IPS-11a (cell line): ENCODE measurements around the gene PRRC1.

Experiments
- H3K4me3 ChIP-seq: one replicate; pipeline ENCODE4 v1.5.1; 2013; ENCODE audit warnings: low read depth, low read length, control low read depth

Gene PRRC1

GRCh38 chr5:127574852-127575679, 57.6 kb downstream of the PRRC1 start:
- no peak overlapping the region for H3K4me3 ChIP-seq

GRCh38 chr5:127577458-127577857, 60.0 kb downstream of the PRRC1 start:
- no peak overlapping the region for H3K4me3 ChIP-seq

- no peak overlapping the region for H3K4me3 ChIP-seq
Measured at GRCh38 chr5:127580731-127581130, 63.3 kb downstream of the PRRC1 start.

DNA sequence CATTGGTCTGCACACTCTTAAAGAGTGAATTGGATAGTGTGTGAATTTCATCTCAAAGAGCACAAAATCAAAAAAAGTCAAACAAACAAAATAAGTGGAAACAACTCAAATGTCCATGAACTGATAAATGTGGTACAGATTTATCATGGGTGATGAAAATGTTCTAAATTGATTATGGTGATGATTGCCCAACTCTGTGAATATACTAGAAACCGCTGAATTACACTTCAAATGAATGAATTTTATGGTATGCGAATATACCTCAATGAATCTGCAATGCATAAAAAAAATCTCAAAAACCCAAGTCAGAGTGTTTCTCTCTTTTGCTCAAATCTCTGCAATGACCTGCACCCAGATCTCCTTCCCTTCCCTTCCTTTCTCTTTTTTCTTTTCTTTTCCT, 64.0 kb downstream of the PRRC1 start:
- H3K4me3 ChIP-seq = no peak overlapping the region

- H3K4me3 ChIP-seq = no peak overlapping the region
Measured at GRCh38 chr5:127582773-127583370, 65.4 kb downstream of the PRRC1 start.

DNA sequence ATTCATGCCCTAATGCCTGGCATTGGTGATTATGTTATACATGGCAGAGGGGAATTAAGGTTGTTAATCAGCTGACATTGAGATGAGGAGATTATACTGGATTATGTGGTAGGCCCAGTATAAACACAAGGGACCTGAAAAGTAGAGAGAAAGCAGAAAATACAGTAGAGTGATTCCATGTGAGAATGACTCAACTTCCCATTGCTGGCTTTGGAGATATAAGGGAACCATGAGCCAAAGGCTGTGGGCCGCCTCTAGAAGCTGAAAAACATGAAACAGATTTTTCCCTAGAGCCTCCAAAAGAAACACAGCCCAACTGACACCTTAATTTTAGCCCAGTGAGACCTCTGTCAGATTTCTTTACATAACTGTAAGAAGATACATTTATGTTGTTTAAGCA, 66.4 kb downstream of the PRRC1 start:
- no peak overlapping the region for H3K4me3 ChIP-seq

DNA sequence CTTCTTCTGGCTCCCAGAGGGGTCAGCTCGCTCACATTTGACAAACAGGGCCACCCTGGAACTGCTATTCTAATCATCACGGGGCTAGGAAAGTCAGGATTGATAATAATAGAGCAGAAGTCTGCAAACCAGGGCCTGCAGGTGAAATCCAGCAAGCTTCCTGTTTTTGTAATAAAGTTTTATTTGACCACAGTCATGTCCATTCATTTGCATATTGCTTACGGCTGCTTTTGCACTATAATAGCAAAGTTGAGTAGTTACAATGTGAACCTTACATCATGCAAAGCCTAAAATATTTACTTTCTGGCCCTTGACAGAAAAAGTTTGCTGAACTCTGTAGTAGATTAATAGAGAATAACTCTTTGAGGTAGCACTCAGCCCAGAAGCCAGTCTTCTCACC, 68.2 kb downstream of the PRRC1 start:
- no peak overlapping the region for H3K4me3 ChIP-seq

- no peak overlapping the region for H3K4me3 ChIP-seq
Measured at GRCh38 chr5:127586066-127586770, 68.8 kb downstream of the PRRC1 start.

- H3K4me3 ChIP-seq = no peak overlapping the region
Measured at GRCh38 chr5:127586811-127587210, 69.4 kb downstream of the PRRC1 start.

DNA sequence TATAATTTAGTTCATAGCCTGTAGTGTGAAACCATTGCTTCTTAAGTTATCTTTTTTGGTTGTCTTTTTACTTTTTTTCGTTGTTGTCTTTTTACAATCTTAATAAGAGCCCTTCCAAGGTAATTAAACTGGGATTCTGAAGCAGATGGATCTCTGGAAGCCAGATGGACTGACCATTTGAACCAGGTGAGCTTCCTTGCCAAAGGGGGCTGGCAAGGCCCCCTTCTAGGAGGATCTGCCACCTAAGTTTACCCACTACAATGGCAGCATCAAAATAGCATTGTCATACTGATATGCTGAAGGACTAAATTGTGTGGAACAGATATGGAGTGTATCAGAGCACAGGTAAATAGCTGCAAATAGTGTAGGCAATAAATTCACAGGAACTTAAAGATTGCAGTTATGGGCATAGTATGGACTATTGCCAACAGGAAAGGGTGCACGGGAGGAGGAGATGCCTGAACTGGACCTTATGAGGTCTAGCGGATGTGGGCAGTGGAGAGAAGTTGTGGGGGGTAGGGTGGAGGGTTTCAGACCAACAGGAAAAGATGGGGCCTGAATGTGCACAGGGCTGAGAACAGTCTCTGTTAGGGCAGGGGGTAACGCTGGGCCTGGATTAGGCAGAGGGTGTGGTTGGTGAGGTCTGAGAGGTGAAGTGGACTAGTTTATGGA, 69.9 kb downstream of the PRRC1 start:
- H3K4me3 ChIP-seq = no peak overlapping the region

- no peak overlapping the region for H3K4me3 ChIP-seq
Measured at GRCh38 chr5:127588368-127588767, 70.9 kb downstream of the PRRC1 start.

- no peak overlapping the region for H3K4me3 ChIP-seq
Measured at GRCh38 chr5:127589309-127590030, 72.0 kb downstream of the PRRC1 start.

DNA sequence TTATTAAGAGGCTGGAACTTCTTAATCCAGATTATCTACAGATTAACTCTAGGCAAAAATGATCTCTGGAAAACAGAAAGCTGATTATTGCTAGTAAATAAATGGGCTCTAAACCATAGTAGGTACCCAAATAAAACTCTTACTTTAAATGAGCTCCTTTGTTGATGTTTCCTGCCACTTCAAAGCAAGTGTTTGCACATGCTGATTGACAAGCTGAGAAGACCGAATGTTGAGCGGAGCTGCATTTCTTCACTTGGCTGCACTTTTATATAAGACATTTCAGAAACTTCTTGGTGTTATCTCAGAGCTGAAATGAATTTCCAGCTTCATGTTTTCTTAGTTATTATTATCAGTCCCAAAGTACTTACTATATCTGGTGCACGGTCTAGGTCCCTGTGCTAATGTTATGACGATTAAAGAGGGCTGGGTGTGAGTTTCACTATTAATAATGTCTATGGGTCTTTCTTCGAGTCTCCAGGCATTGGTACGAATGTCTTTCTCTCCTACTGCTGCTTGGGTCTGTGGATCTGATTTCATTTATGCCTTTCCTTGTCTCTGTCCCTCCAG, 72.8 kb downstream of the PRRC1 start:
- no peak overlapping the region for H3K4me3 ChIP-seq

DNA sequence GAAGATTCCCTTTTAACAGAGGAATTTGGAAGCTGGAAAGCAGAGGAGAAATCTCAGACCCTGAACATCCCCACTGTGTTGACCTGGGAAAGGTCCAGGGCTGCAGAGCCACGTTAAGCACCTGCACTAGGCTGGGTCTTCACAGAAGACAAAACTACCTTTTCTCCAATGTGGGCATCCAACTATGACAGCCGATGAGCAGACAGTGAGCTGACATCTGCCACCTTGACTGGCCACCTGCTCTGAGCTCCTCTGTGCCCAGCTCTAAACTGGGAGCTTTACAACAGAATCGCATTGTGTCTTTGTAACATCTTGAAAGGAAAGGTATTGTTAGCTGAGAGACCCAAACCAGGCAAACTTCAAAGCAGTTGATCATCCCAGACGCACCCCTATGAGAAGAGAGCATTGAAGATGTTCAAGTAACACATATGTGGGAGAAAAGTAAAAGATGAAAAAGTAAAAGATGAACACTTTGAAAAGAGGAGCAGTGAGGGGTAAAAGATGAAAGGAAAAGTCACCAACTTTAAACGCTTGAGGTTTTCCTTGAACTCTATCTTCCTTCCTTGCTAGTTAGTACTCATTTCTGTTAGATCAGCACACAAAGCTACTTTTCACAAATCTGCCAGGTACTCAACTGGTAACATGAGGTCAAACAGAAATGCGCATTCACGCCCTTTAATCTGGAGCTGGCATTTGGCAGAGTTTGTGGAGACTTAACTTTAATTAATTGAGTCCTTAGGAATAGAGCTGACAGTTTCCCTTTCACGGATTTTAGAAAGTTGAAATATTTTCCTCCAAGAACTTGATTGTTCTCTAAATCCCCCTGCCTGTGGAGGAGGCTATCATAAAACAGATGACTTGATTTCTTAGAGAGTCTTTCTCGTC, 78.3 kb downstream of the PRRC1 start:
- H3K4me3 ChIP-seq = no peak overlapping the region

GRCh38 chr5:127596501-127596900, 79.1 kb downstream of the PRRC1 start:
- H3K4me3 ChIP-seq = no peak overlapping the region

DNA sequence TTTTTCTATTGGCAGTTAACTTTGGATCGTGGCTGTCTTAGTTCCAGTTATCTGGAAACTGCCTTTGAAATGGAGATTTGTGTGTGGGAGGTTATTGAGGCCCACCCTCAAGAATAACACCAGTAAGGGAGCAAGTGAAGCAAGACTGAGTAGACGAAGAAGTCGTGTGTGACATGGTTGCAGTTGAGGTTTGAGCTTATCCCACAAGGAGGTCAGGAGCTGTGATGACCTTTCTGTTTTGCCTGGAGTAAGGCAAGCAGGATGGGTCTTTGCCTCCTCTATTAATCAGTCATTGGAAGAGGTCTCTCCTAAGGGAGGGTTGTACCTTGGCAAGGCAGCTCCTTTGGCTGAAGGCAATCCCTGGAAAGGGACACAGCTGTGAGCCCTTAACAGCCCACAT, 81.9 kb downstream of the PRRC1 start:
- H3K4me3 ChIP-seq = no peak overlapping the region

DNA sequence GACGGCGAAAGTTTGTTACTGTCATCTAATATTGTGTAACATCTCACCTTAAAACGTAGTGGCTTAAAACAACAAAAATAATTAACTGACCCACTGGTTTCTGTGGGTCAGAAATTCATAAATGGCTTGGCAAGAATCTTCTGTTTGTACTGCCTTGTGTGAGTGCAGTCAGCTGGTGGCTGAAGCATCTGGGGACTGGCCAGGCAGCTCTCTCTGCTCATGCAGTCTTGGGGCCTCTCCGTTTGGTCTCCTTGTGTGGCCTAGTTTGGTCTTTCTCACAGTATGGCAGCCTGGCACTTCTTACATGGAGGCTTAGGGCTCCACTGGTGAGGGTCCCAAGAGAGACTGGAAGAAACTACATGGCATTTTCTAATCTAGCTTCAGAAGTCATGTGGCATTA, 82.4 kb downstream of the PRRC1 start:
- H3K4me3 ChIP-seq = no peak overlapping the region

DNA sequence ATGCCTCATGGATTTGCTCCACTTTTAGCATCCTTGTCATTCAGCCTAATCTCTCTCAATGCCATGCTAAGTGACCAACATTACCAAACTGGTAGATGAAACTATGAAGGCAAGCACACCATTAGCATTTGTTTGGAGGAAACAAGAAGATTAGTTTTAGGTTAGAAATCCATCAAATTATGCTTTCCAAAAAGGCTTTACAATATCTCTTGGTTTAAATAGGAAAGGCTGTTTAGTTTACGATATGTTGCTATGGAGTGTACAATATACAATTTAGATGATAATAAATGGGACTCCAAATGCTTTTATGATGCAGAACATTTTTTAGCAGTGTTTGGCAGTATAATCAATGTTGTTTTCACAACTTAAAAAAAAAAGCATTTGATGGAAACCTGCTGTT, 83.7 kb downstream of the PRRC1 start:
- H3K4me3 ChIP-seq = no peak overlapping the region

GRCh38 chr5:127601601-127602000, 84.2 kb downstream of the PRRC1 start:
- H3K4me3 ChIP-seq = no peak overlapping the region

GRCh38 chr5:127602481-127602880, 85.0 kb downstream of the PRRC1 start:
- H3K4me3 ChIP-seq = no peak overlapping the region
